ENCODE measurements around the gene GABRD.

The GABRD gene

DNA sequence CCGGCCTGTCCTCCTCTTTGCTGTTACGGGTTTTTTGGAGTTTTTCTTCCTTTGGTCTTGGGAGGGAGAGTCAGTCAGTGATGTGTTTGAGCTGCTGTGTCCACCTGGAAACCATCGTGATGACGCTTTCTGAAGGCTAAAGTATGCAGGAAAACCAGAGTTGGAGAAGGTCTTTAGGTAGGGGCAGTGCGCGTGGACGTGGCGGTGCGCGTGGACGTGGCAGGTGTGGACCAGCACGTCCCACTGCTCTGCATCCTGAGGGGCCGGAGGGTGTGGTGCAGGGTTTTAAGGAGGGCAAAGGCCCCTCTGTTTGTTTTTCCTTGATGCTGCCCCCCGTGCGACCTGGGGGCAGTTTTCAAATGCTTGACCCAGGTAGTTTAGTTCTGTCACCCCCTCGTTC is 61.0 kb downstream of the GABRD start:
- TF ChIP-seq, protein P1, sequence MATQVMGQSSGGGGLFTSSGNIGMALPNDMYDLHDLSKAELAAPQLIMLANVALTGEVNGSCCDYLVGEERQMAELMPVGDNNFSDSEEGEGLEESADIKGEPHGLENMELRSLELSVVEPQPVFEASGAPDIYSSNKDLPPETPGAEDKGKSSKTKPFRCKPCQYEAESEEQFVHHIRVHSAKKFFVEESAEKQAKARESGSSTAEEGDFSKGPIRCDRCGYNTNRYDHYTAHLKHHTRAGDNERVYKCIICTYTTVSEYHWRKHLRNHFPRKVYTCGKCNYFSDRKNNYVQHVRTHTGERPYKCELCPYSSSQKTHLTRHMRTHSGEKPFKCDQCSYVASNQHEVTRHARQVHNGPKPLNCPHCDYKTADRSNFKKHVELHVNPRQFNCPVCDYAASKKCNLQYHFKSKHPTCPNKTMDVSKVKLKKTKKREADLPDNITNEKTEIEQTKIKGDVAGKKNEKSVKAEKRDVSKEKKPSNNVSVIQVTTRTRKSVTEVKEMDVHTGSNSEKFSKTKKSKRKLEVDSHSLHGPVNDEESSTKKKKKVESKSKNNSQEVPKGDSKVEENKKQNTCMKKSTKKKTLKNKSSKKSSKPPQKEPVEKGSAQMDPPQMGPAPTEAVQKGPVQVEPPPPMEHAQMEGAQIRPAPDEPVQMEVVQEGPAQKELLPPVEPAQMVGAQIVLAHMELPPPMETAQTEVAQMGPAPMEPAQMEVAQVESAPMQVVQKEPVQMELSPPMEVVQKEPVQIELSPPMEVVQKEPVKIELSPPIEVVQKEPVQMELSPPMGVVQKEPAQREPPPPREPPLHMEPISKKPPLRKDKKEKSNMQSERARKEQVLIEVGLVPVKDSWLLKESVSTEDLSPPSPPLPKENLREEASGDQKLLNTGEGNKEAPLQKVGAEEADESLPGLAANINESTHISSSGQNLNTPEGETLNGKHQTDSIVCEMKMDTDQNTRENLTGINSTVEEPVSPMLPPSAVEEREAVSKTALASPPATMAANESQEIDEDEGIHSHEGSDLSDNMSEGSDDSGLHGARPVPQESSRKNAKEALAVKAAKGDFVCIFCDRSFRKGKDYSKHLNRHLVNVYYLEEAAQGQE (IDR thresholded peaks at IDR 0.05; ENCODE audit: insufficient read depth in 1 of 2, low read depth in 2 of 2, low read length in 2 of 2): no peak
- no peak for TF ChIP-seq POLR2AphosphoS5 (IDR thresholded peaks at IDR 0.05; ENCODE audit: low read depth, low read length)
- TF ChIP-seq TAF1 (IDR thresholded peaks at IDR 0.05; ENCODE audit: borderline replicate concordance, insufficient read depth, low read length): no peak
- TF ChIP-seq FOXP2 (optimal IDR thresholded peaks at IDR 0.05; ENCODE audit: borderline replicate concordance, extremely low read depth, extremely low read length, insufficient read depth): no peak
- no peak for TF ChIP-seq SIN3A (IDR thresholded peaks at IDR 0.05; ENCODE audit: borderline replicate concordance, insufficient read depth, low read length)

All from PFSK-1 (cell line).